ENCODE results near the gene ZNF488. TPM values are rescaled to one million over a fixed set of nuclear protein-coding genes. Genes with fewer than 3 reads are reported as not detected.

ZNF488 gene
- polyA plus RNA-seq, 1 of the 3 experiments (the other 2 are of a cell fraction), result 0.59 TPM

GRCh38 chr10:47340608-47341170, 43.4 kb downstream of the ZNF488 start:
- ChIA-PET CTCF (interaction anchor here (0.5 to 3.0 kb wide), 36 partner anchors 9 to 348 kb away, joined by 3 to 31 read pairs (median 6); no protein-coding TSS in a partner anchor), POLR2A (no interaction called here)
- 49% methylated on average over 5 of the region's 5 CpGs for WGBS (ENCODE audit: low lambda C conversion rate)
- H3K9me3 ChIP-seq, result no peaks in the 10 kb centered on the region
- no peak overlapping the region for H3K4me2 ChIP-seq
- no peak overlapping the region; a peak in 1 of 4 replicates for H3K27ac ChIP-seq (ENCODE audit: low read depth in 2 of 2, low read length in 1 of 2)
- no peaks in the 10 kb centered on the region for H3K79me2 ChIP-seq (ENCODE audit: insufficient read depth)
- no peaks in the 10 kb centered on the region for H3K36me3 ChIP-seq (replicated peaks in 1 of 2; ENCODE audit: control insufficient read depth in 1 of 2, insufficient read depth in 2 of 2, low read length in 1 of 2)
- no peaks in the 10 kb centered on the region for H4K20me1 ChIP-seq (ENCODE audit: insufficient read depth)
- H3K4me3 ChIP-seq (ENCODE audit: low read depth in 2 of 2, low read length in 1 of 2), result peak overlapping the region in 1 of 2 experiments; percentile 46; a peak in 1 of 4 replicates
- DNase-seq, result peak; percentile 83
- H3K27me3 ChIP-seq (ENCODE audit: insufficient read depth), result peaks cover 32% of the 10 kb centered on the region
- no peaks in the 10 kb centered on the region for H3F3A ChIP-seq (replicated peaks; ENCODE audit: insufficient read depth)
- H2AFZ ChIP-seq (ENCODE audit: low read depth), result no peak overlapping the region
- no peak for TF ChIP-seq FOXJ3 (CRISPR knock-in tag; IDR thresholded peaks at IDR 0.05)
- peak; percentile 94 for TF ChIP-seq CTCF (IDR thresholded peaks at IDR 0.05)
- peak; percentile 78 for TF ChIP-seq SMC3 (IDR thresholded peaks at IDR 0.05; ENCODE audit: low read depth, low read length)
- TF ChIP-seq POLR2AphosphoS5 (IDR thresholded peaks at IDR 0.05; ENCODE audit: low read depth, low read length), result no peak
- peak; percentile 84 for TF ChIP-seq RAD21 (IDR thresholded peaks at IDR 0.05; ENCODE audit: low read length)
- 0 out of 2 replicates have a peak, but pooled peaks cover 4% of the 10 kb centered on the region for H3K9me2 ChIP-seq
- peaks cover 0 to 10% of the 10 kb centered on the region in 2 experiments; a peak in 1 of 4 replicates for H3K4me1 ChIP-seq (ENCODE audit: control insufficient read depth in 1 of 2, insufficient read depth in 2 of 2, low read depth in 1 of 2, low read length in 1 of 2)
- H3K9ac ChIP-seq, result no peak overlapping the region

- Histone ChIP-seq H3K4me3 (ENCODE audit: low read depth in 2 of 2, low read length in 1 of 2) (peak overlapping the region in 1 of 2 experiments; percentile 46; a peak in 1 of 4 replicates), H3K36me3 (replicated peaks in 1 of 2; ENCODE audit: control insufficient read depth in 1 of 2, insufficient read depth in 2 of 2, low read length in 1 of 2) (no peaks in the 10 kb centered on the region), H3K4me1 (ENCODE audit: control insufficient read depth in 1 of 2, insufficient read depth in 2 of 2, low read depth in 1 of 2, low read length in 1 of 2) (peaks cover 0 to 10% of the 10 kb centered on the region in 2 experiments; a peak in 1 of 4 replicates), H3F3A (replicated peaks; ENCODE audit: insufficient read depth) (no peaks in the 10 kb centered on the region), H4K20me1 (ENCODE audit: insufficient read depth) (no peaks in the 10 kb centered on the region), H3K9me3 (no peaks in the 10 kb centered on the region), H3K27ac (ENCODE audit: low read depth in 2 of 2, low read length in 1 of 2) (no peak overlapping the region; a peak in 1 of 4 replicates), H3K27me3 (ENCODE audit: insufficient read depth) (peaks cover 35% of the 10 kb centered on the region), H3K79me2 (ENCODE audit: insufficient read depth) (no peaks in the 10 kb centered on the region), H2AFZ (ENCODE audit: low read depth) (no peak overlapping the region), H3K4me2 (no peak overlapping the region), H3K9me2 (0 out of 2 replicates have a peak, but pooled peaks cover 4% of the 10 kb centered on the region), H3K9ac (no peak overlapping the region)
- 52% methylated on average over 15 of the region's 15 CpGs for WGBS (ENCODE audit: low lambda C conversion rate)
- TF ChIP-seq TAF1 (IDR thresholded peaks at IDR 0.05; ENCODE audit: borderline replicate concordance, low read depth, low read length) (no peak), CHD2 (IDR thresholded peaks at IDR 0.05; ENCODE audit: low read length, partially characterized antibody) (no peak), TCF12 (IDR thresholded peaks at IDR 0.05) (no peak), MXI1 (IDR thresholded peaks at IDR 0.05; ENCODE audit: low read depth, low read length) (no peak), IRF3 (IDR thresholded peaks at IDR 0.05; ENCODE audit: low read depth, low read length) (no peak), ELF1 (IDR thresholded peaks at IDR 0.05) (no peak), GATA2 (CRISPR knock-in tag; IDR thresholded peaks at IDR 0.05) (no peak)
- ChIA-PET POLR2A (no interaction called here), CTCF (interaction anchor here (0.6 to 3.0 kb wide), 21 partner anchors 11 to 347 kb away, joined by 3 to 31 read pairs (median 7); no protein-coding TSS in a partner anchor)
- no peak for DNase-seq
Observed at GRCh38 chr10:47339759-47340607, 44.1 kb downstream of the ZNF488 start.
